ENCODE results near the gene HMOX1.

DNA sequence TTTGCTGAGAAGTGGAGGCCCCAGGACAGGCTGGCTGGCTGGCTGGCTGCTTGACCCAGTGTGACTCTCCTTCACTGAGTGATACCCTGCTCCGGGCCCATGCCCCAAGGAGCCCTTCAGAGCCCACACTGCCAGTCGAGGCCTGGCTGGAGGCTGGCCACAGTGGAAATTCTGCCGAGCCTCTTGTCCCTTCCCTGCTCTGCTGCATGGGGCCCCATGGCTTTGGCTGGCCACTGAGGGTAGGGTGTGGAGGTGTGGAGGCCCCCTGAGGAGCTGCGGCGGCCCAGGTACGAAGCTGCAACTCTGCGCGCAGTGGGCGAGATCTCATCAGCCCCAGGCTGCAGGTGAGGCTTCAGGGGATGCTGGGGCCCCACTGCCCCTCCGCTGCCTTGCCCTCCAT is 33.4 kb upstream of the HMOX1 start:
- no peak for TF ChIP-seq POLR2AphosphoS5 (IDR thresholded peaks at IDR 0.05; ENCODE audit: low read depth, low read length)
- TF ChIP-seq, protein P1, sequence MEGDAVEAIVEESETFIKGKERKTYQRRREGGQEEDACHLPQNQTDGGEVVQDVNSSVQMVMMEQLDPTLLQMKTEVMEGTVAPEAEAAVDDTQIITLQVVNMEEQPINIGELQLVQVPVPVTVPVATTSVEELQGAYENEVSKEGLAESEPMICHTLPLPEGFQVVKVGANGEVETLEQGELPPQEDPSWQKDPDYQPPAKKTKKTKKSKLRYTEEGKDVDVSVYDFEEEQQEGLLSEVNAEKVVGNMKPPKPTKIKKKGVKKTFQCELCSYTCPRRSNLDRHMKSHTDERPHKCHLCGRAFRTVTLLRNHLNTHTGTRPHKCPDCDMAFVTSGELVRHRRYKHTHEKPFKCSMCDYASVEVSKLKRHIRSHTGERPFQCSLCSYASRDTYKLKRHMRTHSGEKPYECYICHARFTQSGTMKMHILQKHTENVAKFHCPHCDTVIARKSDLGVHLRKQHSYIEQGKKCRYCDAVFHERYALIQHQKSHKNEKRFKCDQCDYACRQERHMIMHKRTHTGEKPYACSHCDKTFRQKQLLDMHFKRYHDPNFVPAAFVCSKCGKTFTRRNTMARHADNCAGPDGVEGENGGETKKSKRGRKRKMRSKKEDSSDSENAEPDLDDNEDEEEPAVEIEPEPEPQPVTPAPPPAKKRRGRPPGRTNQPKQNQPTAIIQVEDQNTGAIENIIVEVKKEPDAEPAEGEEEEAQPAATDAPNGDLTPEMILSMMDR (IDR thresholded peaks at IDR 0.05 in 2 of 3, conservative IDR thresholded peaks at IDR 0.05 in 1 of 3; ENCODE audit: borderline replicate concordance in 1 of 3, insufficient read depth in 1 of 3, low read depth in 2 of 3, low read length in 2 of 3), result no peak
- TF ChIP-seq, protein P2, sequence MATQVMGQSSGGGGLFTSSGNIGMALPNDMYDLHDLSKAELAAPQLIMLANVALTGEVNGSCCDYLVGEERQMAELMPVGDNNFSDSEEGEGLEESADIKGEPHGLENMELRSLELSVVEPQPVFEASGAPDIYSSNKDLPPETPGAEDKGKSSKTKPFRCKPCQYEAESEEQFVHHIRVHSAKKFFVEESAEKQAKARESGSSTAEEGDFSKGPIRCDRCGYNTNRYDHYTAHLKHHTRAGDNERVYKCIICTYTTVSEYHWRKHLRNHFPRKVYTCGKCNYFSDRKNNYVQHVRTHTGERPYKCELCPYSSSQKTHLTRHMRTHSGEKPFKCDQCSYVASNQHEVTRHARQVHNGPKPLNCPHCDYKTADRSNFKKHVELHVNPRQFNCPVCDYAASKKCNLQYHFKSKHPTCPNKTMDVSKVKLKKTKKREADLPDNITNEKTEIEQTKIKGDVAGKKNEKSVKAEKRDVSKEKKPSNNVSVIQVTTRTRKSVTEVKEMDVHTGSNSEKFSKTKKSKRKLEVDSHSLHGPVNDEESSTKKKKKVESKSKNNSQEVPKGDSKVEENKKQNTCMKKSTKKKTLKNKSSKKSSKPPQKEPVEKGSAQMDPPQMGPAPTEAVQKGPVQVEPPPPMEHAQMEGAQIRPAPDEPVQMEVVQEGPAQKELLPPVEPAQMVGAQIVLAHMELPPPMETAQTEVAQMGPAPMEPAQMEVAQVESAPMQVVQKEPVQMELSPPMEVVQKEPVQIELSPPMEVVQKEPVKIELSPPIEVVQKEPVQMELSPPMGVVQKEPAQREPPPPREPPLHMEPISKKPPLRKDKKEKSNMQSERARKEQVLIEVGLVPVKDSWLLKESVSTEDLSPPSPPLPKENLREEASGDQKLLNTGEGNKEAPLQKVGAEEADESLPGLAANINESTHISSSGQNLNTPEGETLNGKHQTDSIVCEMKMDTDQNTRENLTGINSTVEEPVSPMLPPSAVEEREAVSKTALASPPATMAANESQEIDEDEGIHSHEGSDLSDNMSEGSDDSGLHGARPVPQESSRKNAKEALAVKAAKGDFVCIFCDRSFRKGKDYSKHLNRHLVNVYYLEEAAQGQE (IDR thresholded peaks at IDR 0.05; ENCODE audit: low read depth), result no peak
- no peak for TF ChIP-seq SRF (IDR thresholded peaks at IDR 0.05; ENCODE audit: low read depth)
- no peak for TF ChIP-seq CEBPB (IDR thresholded peaks at IDR 0.05; ENCODE audit: low read depth)
- no peak for TF ChIP-seq EZH2 (IDR thresholded peaks at IDR 0.05)
- TF ChIP-seq SP1 (IDR thresholded peaks at IDR 0.05; ENCODE audit: low read depth), result no peak
- TF ChIP-seq RAD21 (IDR thresholded peaks at IDR 0.05; ENCODE audit: low read depth), result no peak
- no peak for TF ChIP-seq POLR2A (IDR thresholded peaks at IDR 0.05; ENCODE audit: borderline replicate concordance, extremely low read depth, insufficient read depth, insufficient read length)
- no peak for TF ChIP-seq FOSL1 (IDR thresholded peaks at IDR 0.05; ENCODE audit: low read depth)
- TF ChIP-seq SIN3A (IDR thresholded peaks at IDR 0.05; ENCODE audit: low read depth), result no peak
- TF ChIP-seq, protein P3, sequence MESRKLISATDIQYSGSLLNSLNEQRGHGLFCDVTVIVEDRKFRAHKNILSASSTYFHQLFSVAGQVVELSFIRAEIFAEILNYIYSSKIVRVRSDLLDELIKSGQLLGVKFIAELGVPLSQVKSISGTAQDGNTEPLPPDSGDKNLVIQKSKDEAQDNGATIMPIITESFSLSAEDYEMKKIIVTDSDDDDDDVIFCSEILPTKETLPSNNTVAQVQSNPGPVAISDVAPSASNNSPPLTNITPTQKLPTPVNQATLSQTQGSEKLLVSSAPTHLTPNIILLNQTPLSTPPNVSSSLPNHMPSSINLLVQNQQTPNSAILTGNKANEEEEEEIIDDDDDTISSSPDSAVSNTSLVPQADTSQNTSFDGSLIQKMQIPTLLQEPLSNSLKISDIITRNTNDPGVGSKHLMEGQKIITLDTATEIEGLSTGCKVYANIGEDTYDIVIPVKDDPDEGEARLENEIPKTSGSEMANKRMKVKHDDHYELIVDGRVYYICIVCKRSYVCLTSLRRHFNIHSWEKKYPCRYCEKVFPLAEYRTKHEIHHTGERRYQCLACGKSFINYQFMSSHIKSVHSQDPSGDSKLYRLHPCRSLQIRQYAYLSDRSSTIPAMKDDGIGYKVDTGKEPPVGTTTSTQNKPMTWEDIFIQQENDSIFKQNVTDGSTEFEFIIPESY (IDR thresholded peaks at IDR 0.05; ENCODE audit: extremely low read depth, insufficient replicate concordance, low read length), result no peak

Data from HCT116 (cell line).